ENCODE data around the gene USP48.

USP48 gene

DNA sequence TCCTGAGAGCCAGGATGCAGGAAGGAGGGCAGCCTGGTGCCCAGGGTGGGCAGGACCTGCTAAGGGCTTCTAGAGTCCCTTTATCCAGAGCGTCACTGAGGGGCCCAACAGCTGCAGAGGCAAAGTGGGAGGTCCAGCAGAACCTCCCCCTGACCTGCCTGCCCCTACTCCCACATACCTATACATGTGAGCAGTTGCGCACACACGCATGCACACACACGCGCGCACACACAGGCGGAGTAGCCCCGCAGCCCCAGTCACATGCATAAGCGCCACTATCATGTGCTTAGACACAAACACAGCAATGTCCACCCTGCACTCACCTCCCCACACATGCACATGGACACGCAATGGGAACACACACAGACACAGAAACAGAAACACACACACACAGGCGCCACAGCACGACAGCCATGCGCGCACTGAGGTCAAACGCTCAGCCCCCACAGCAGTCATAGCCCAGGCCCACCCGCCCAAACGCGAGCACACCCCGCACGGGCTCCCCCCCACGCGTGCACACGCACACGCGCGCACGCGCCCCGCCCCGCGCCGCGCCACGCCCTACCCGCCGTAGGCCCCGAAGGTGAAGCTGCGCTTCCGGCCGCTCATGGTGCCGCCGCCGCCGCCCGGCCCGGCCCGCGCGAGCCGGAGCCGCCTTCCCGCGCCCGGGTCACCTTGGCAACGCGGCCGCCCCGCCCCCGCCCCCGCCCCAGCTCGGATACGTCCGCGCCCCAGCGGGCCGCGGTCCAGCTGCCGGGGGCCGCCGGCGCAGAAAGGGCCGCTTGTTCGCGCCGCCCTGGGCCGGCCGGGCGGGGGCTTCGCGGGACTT, 131.5 kb downstream of the USP48 start:
- DNase-seq (ENCODE audit: low read depth), result no peak

DNA sequence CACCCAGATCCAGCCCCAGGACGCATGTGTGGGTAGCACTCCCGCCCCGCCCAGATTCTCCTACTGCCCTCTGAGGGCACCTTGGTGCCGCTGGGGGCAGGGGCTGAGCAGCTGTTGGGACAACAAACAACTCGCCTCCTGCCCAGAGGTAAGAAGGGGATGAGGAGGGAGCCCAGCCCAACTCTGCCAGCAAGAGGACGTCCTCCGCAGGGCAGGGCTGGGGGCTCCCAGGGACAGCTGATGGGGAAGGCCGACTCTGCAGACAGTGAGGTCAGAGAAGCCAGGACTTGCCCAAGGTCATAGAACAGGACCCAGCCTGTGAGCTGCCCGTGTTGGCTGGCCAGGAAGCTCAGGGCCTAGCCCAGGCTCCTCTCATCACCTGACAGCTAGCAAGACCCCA, 132.5 kb downstream of the USP48 start:
- no peak for DNase-seq (ENCODE audit: low read depth)

DNA sequence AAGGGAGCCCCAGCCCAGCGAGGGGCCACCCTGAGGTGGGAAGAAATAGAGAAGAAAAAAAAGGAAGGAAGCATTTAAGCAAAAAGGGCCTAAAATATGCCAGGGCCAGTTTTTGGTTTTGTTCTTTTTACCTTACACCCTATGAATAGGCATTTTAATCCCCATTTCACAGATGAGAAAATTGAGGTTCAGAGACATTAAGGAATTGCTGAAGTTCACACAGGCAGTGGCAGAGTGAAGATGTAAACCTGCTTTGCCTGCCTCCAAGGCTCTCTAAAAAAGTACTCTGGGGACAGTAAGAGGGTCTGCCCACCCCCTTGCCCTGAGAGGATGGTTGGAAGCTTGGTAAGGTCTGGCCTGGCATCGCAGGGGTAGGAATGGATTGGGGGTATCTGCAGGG, 133.6 kb downstream of the USP48 start:
- DNase-seq (ENCODE audit: low read depth), result no peak

DNA sequence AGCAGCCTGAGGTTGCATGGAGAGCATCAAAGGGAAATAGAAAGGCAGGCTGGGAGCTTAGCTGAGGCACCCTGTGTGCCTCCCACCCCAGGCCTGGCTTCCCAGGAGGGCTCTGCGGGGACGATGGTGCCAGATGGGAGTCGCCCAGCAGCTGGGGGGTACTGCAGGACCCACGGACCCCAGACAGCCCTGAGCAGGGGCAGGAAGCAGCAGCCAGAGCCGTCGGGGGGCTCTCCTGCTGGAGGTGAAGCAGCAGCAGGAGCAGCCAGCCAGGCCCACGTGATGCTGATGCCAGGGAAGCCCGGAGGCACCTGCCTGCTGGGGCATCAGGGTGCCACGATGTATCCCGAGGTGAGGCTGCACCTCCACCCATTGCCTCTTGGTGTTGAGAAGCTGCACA, 134.2 kb downstream of the USP48 start:
- no peak for DNase-seq (ENCODE audit: low read depth)

DNA sequence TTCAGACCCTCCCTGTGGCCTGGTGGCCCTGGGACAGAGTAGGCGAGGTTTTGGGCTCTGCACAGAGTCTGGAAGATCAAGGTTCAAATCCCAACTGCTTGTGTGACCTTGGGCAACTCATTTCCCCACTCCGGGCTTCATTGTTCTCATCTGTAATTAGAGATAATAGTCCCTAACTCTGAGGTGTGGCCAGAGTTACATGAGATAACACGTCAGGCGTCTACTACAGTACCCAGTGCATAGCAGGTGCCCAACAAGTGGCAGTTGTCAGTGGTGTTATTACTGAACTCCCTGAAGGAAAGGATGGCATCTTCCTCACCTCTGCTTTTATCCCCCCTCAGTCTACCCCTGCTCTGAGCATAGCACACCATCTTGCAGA, 134.6 kb downstream of the USP48 start:
- DNase-seq (ENCODE audit: low read depth), result no peak

DNA sequence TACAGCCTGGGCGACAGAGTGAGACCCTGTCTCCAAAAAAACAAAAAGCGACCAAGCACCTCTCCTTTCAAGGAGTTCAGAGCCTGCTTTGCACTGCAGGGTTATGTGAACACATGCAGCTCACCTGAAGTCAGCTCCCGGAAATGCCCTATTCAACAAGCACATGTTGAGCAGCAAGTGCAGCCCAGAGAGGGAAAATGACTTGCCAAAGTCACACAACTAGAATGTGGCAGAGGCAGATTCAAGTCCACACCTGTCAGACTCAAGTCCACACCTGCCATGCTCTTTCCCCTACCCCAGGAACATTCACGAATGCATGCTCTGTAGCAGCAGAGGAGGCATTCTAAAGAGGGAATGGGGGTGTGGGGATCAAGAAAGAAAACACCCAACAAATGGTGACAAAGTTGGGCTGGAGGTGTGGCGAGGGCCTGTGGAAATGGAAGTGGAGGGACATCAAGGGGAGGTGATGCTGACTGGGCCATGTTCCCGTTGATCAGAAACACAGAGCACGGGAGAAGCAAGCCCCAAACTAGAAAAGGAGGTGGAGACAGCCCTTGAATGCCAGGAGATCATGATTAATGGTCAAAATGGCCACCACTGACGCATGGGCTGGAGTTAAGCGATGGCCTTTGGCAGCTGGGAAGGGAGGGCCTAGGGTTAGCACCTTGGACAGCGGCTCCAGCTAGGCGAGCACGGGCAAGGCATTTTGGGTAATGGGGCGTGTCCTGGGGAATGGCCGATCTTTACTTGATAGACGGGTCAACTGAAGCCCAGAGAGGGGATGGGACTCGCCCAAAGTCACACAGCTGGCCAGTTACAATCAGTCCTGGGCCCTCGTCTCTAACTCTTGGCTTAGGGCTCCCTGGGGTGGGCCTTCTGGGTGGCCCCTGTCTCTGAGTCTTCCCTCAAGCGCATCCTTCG, 135.3 kb downstream of the USP48 start:
- no peak for DNase-seq (ENCODE audit: low read depth)

DNA sequence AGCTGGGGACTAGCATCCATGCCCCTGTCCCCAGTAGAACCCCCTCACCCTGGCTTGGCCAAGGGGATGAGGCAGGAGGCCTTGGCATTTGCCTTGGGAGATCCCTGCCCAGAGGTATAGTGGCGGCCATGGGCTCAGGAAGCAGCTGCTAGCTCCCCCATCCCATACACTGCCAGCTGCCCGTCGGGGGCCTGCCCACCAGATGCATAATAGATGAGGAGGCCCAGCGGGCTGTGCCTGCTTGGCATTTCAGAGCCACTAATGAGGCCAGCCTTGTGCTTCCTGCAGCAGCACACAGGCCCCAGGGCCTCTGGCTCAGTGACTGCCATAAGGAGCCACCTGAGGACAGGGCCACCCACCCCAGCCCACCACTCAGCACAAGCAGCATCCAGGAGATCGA, 137.4 kb downstream of the USP48 start:
- no peak for DNase-seq (ENCODE audit: low read depth)

DNA sequence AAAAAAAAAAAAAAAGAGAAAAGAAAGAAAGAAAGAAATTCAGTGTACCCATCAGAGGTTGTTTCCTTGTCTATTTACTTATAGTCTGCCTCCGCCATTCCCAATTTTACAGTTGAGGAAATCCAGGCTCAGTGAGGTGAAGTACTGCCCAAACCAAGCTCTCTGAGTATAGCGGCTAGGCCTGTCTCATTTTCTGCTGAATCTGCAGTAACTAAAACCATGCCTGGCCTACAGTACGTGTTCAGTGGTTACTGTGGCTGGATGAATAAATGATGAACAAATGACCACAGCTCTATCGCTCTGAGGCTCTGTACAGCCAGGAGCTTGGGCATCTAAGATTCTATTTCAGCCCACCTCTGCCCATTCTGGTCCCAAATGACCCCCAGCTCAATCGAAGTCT, 138.0 kb downstream of the USP48 start:
- no peak for DNase-seq (ENCODE audit: low read depth)

DNA sequence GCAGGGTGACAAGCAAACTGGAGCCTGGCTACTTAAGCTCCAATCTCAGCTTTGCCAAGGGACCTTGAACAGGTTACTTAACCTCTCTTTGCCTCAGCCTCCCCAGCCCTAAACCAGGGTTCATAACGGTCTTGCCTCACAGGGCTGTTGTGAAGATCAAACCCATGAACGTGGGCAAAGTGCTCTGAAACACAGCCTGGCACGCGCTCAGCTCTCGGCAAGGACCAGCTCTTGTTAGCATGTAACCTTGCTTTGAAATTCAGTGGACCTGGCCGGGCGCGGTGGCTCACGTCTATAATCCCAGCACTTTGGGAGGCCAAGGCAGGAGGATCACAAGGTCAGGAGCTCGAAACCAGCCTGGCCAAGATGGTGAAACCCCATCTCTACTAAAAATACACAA, 138.6 kb downstream of the USP48 start:
- no peak for DNase-seq (ENCODE audit: low read depth)

DNA sequence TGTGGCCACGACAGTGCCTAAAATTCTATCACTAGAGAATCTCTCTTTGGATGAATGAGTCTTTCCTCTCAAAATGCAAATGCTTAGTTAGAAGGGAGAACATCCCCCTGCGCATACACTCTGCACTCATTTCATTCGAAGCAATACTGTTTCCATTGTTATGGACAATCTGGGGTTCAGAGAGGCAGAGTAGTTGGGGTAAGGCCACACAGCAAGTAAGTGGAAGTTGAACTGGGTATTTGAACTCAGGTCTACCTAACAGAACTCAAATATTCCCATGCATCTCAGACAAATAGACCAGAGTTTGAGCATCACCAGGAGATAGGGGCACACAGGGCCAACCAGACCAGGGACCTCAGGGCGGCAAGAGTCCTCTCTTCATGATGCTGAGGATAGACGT, 139.3 kb downstream of the USP48 start:
- DNase-seq (ENCODE audit: low read depth), result no peak

DNA sequence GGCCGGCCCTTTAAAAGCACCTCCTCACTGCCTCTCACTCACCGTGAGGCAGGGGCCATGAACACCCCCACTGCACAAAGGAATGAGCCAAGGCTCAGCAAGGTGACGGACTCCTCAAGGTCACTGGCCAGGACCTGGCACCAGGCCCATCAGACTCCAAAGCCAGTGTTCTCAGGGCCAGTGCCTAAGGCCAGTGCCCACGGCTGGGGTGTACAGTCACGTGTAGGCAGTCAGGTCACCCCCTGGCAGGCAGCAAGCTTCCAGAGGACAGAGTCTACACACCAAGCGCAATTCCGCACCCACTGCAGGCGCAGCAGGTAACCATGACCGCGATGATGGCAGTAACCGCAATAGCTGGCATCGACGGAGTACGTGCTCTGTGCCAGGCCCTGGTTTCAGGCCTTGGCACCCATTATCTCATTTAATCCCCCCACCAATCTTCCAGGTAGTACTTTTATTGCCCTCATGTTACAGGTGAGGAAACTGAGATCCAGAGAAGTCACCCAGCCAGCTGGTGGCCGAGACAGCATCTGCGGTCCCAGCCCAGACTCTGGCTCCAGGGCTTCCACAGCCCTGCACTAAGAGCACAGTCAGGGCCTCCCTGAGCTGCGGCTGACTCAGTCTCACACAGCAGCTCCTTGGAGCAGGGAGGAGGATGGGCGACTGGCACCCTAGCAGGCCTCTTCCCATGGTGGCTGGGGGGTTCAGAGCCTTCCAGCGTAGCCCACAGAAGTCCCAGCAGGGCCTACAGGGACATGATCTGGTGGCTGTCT, 140.8 kb downstream of the USP48 start:
- no peak for DNase-seq (ENCODE audit: low read depth)

DNA sequence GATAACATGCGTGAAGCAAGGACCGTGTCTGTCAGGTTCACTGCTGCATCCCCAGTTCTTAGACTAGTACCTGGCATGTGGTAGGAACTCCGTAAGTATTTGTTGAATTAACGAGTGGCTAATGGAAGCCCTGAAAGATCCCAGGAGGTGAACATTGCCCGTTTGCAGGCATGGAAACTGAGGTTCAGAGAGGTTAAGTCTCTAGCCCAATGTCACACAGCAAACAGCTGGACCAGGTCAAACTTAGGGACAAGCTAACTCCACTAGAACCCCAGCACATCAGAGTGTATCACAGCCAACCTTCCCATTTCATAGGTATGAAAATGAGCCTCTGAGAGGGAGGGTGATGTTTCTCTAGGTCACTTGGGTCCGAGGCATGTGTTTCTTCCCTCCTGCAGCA, 141.4 kb downstream of the USP48 start:
- no peak for DNase-seq (ENCODE audit: low read depth)

DNA sequence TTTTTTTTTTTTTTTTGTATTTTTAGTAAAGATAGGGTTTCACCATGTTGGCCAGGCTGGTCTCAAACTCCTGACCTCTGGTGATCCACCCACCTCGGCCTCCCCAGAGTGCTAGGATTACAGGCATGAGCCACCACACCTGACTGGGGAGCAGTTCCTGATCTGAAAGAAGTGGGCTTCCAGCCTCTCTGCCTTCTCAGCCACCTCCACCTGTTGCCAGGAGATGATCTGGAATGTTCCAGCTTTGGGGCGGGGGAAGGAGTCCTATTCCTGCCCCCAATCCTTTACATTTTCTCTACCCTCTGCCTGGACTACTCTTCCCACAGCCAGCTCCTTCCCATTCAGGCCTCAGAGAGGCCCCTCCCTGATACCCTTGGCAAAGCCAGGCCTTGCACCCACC, 141.9 kb downstream of the USP48 start:
- no peak for DNase-seq (ENCODE audit: low read depth)

DNA sequence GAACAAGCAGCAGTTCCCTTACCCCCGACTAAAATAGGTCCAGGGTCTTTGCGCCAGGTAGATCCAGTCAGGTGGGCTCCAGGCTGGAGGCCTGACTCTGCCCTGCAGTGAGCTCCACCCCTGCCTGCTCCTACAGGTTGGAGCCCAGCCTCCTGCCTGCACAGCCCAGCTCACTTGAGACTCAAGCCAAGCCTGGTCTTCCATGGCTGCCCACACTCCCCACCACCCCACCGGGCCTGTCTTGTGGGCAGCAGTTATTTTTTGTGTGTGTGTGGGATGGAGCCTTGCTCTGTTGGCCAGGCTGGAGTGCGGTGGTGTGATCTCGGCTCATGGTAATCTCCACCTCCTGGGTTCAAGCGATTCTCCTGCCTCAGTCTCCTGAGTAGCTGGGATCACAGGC, 142.3 kb downstream of the USP48 start:
- DNase-seq (ENCODE audit: low read depth), result no peak

DNA sequence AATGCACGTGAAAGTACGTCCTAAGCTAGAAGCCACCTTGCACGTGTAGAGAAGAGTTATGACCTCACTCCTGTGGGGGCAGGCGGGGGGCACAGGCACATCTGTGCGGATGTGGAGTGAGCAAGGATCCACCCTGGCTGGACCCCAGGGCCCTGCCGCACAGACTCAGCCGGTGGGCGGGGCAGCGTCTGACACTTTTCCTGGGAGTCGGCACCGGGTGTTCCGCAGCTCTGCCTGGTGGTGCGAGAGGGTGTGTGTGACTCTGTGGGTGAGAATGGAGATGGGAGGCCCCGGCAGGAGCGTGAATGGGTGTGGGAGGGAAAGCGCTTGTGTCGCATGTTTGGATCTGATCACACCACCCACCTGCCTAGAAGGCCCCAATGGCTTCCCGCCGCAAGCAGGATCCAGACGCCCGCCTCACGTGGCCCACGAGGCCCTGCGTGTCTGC, 143.3 kb downstream of the USP48 start:
- DNase-seq (ENCODE audit: low read depth), result no peak

DNA sequence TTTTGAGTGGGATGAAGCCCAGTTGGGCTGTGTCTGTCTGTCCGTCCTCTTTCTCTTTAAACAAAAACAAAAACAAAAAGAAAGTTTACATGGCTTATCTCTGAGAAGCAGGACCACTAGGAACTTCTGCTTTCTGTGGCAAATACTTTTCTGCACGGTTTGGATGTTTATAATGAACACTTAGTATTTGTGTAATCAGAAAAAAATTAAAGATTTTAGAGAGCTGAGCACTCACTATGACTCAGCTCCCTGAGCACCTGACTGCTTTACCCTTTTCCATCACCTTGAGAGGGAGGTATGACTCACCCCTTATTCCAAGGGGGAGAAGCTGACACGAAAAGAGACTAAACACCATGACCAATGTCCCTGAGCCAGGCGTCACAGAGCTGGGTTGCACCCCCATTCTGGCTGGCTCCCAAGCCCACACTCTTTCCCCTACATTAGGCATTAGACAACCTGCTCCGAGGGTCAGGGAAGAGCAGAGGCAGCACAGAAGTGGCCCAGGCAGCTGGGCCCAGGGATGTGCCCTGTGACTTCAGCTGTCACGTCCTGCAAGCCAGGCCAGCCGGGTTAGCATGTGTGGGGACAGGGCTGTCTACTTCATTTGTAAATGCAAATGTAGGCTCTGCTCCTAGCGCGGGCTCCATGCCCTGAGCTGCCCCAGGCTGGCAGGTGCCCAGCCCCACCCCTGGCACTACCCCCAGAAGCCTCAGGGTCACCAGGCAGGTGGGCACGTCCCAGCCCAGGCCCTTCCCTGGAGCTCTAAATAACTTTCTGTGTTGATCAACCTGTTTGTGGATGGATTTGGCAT, 144.2 kb downstream of the USP48 start:
- no peak for DNase-seq (ENCODE audit: low read depth)

DNA sequence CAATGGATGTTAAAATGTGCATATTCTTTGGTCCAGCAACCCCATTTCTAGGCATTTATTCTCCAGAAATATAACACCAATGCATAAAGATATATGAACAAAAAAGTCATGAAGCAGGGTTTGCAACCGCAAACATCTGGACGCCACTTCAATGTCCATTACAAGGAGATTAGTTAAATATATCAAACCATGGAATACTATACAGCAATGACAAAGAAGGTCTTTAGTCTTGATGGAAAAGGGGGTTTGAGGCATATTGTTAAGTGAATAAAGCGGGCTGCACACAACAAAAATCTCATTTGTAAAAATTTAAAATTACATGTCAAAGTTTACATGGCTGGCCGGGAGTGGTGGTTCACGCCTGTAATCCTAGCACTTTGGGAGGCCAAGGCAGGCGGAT, 145.4 kb downstream of the USP48 start:
- no peak for DNase-seq (ENCODE audit: low read depth)

DNA sequence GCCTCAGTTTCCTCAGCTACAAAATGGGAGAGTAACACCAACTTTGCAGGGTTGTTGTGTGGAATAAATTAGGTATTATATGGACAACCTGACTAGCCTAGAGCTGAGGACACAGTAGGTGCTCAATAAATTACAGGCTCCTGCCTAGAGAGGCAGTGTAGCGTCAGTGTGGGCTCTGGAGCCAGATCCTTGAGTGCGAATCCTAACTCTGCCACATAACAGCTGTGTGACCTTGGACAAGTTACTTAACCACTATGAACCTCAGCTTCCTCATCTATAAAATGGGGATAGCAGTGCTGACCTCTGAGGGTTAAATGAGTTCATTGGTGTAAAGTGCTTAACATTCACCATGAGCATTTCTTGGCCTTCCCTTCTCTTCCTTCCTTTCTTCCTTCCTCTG, 146.9 kb downstream of the USP48 start:
- no peak for DNase-seq (ENCODE audit: low read depth)

DNA sequence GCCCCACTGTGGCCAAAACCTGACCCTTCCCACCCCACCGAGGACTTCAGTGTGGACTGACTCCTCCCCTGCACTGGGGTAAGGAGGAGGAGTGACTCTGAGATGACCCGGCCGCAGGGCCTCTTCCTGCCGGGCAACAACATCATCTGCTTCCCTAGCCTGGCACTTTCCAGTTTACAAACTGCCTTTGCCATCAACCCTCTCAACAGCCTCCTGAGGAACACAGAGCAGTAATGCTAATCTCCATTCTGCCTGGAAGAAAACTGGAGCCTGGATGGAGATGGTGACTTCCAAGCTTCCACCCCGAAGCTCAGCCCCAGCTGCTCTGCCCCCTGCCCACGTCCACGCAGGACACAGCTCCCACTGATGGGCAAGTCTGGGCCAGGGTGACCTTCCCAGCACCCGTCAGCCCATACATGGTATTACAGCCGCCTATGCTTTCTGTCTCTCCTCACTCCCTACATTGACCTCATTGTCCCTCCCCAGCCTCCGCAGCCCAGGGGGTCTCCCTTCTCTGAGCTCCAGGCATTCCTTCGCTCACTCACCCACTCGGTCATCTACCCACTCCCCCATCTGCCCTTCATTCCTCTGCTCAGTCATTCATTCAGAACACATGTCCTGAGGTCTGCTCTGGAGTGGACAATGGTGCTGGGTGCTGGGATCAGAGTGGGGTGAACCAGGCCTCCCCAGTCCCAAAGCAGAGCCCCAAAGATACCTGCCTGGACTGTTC, 148.0 kb downstream of the USP48 start:
- DNase-seq (ENCODE audit: low read depth), result no peak

DNA sequence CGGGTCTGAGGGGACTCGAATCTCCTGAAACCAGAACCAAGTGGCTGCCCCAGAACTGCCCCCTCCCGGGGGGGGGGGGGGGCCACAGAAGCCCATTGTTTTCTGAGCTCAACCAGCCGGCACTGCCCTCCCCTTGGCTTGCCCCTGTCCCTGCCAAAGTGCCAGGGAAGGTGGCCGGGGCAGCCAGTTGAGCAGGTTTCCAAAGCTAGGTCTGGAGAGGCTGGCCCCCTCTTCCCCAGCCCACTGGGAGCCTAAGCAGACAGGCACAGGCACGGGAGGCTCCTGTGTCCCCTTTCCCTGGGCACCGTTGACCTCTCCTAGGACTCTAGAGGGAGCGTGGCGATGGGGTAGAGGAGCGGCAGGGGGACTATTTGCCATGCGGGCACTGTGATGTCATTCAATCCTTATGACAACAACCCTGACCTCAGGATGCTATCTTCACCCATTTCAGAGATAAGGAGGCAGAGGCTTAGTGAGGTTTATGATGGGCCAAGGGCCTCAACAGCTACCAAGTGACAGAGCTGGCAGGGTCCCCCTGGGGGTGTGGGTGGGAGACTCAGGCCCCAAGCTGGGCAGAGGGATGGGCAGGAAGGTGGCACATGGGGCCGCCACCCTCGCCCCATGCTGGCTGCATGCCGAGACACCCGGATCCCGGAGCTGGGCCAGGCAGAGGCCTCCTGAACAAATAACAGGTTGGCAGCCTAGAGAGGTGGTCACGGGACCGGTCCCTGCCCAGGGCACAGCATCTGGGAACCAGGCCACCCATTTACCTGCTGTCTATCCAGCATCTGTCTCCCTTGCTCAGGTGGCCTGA, 148.8 kb downstream of the USP48 start:
- DNase-seq (ENCODE audit: low read depth), result no peak

All from T-helper 22 cell (primary cell).